CD14-positive monocyte (primary cell): ENCODE data around the gene ZNF26. TPM values are rescaled to one million over a fixed set of nuclear protein-coding genes. Genes with fewer than 3 reads are reported as not detected.

ENCODE experiments used
- DNase-seq, 3 donors: peaks; one replicate each; pipeline ENCODE4 v3.0.0-alpha.2; 2011 to 2022
- H2AFZ ChIP-seq: 2 replicates; pipeline ENCODE4 v1.6.0; 2012; ENCODE audit warnings: mild to moderate bottlenecking, low read depth, low read length, inconsistent platforms; ENCODE audit not compliant: insufficient read depth, poor library complexity, severe bottlenecking
- H3K27ac ChIP-seq, 2 donors: 1 replicate in 1 of 2; 2 replicates in 1 of 2; pipeline ENCODE4 v1.5.1; 2012 to 2013; ENCODE audit warnings: low read length in 2 of 2, control low read depth in 1 of 2, inconsistent platforms in 1 of 2, low read depth in 1 of 2, mild to moderate bottlenecking in 1 of 2
- H3K27me3 ChIP-seq, 2 donors: one replicate each; pipeline versions ENCODE4 v1.6.0 to v1.6.1; 2011 to 2013; ENCODE audit warnings: low read length in 2 of 2; ENCODE audit not compliant: control insufficient read depth in 2 of 2, insufficient read depth in 2 of 2
- H3K36me3 ChIP-seq, 2 donors: replicated peaks in 1 of 2; 1 replicate in 1 of 2; 2 replicates in 1 of 2; pipeline versions ENCODE4 v1.5.1 to v1.6.1; 2012 to 2013; ENCODE audit warnings: low read length in 2 of 2, control low read depth in 1 of 2, inconsistent platforms in 1 of 2, mild to moderate bottlenecking in 1 of 2; ENCODE audit not compliant: insufficient read depth in 2 of 2, control insufficient read depth in 1 of 2
- H3K4me1 ChIP-seq, 2 donors: 1 replicate in 1 of 2; 2 replicates in 1 of 2; pipeline versions ENCODE4 v1.5.1 to v1.6.1; 2012 to 2013; ENCODE audit warnings: low read length in 2 of 2, control low read depth in 1 of 2, inconsistent platforms in 1 of 2, mild to moderate bottlenecking in 1 of 2, moderate library complexity in 1 of 2; ENCODE audit not compliant: insufficient read depth in 2 of 2, control insufficient read depth in 1 of 2
- H3K4me2 ChIP-seq: replicated peaks from 2 replicates; pipeline ENCODE3; 2012; ENCODE audit warnings: low read length, moderate library complexity, mild to moderate bottlenecking; ENCODE audit not compliant: poor library complexity, severe bottlenecking; ENCODE audit errors: extremely low read depth
- H3K4me3 ChIP-seq, 3 experiments: fragments of 200-600 bp in 1 of 3; sonication (generic) in 1 of 3; replicated peaks in 1 of 3; 1 replicate in 2 of 3; 2 replicates in 1 of 3; pipeline ENCODE4 v1.5.1; 2011 to 2013; ENCODE audit warnings: low read length in 3 of 3, mild to moderate bottlenecking in 3 of 3, control low read depth in 2 of 3, low read depth in 2 of 3, inconsistent platforms in 1 of 3, moderate library complexity in 1 of 3
- H3K79me2 ChIP-seq: 2 replicates; pipeline ENCODE4 v1.6.0; 2012; ENCODE audit warnings: mild to moderate bottlenecking, control low read depth, inconsistent platforms, low read length, moderate library complexity; ENCODE audit not compliant: insufficient read depth
- H3K9ac ChIP-seq: 2 replicates; pipeline ENCODE4 v1.6.0; 2017; ENCODE audit warnings: low read length, mild to moderate bottlenecking; ENCODE audit not compliant: insufficient read depth, poor library complexity, severe bottlenecking
- H3K9me3 ChIP-seq, 2 donors: replicated peaks in 1 of 2; 1 replicate in 1 of 2; 2 replicates in 1 of 2; pipeline versions ENCODE4 v1.5.1 to v1.6.1; 2012 to 2013; ENCODE audit warnings: low read length in 2 of 2, control low read depth in 1 of 2; ENCODE audit not compliant: control insufficient read depth in 1 of 2, insufficient read depth in 1 of 2
- H4K20me1 ChIP-seq: 2 replicates; pipeline ENCODE4 v1.6.0; 2012; ENCODE audit warnings: mild to moderate bottlenecking, low read length, control low read depth, moderate library complexity; ENCODE audit not compliant: insufficient read depth
- H3K27ac Mint-ChIP-seq, 7 donors: one replicate each; pipeline ENCODE4 v1.8.0; 2020; ENCODE audit warnings: mild to moderate bottlenecking in 7 of 7, mixed read lengths in 7 of 7, moderate library complexity in 6 of 7, inconsistent platforms in 2 of 7
- H3K27me3 Mint-ChIP-seq, 3 donors: one replicate each; pipeline ENCODE4 v1.8.0; 2021 to 2022; ENCODE audit warnings: low read depth in 3 of 3, mild to moderate bottlenecking in 3 of 3, mixed read lengths in 3 of 3, moderate library complexity in 3 of 3, inconsistent platforms in 1 of 3
- H3K36me3 Mint-ChIP-seq, 2 donors: one replicate each; pipeline ENCODE4 v1.8.0; 2020; ENCODE audit warnings: mixed read lengths in 2 of 2, inconsistent platforms in 1 of 2, mild to moderate bottlenecking in 1 of 2
- H3K4me1 Mint-ChIP-seq: one replicate; pipeline ENCODE4 v1.8.0; 2020; ENCODE audit warnings: mild to moderate bottlenecking, mixed read lengths
- H3K4me3 Mint-ChIP-seq, 2 donors: one replicate each; pipeline ENCODE4 v1.8.0; 2020; ENCODE audit warnings: mild to moderate bottlenecking in 2 of 2, mixed read lengths in 2 of 2, moderate library complexity in 1 of 2
- H3K9me3 Mint-ChIP-seq, 7 donors: one replicate each; pipeline ENCODE4 v1.8.0; 2020 to 2022; ENCODE audit warnings: mixed read lengths in 7 of 7, mild to moderate bottlenecking in 6 of 7, moderate library complexity in 6 of 7, inconsistent platforms in 2 of 7
- WGBS: methylation state at CpG from one replicate; pipeline ENCODE4 v1.1.5; 2013; ENCODE audit warnings: missing lambda C conversion rate; ENCODE audit not compliant: insufficient coverage; 5-methylcytosine and 5-hydroxymethylcytosine counted together
- intact Hi-C, 2 donors: fragments of 100-400 bp; cut with micrococcal nuclease; formaldehyde crosslinking; loops; one replicate each; pipeline versions ENCODE4 v1.15.0 to v1.15.1; 2023
- polyA plus RNA-seq, 3 donors: library from polyadenylated mRNA; depleted of rRNA in 1 of 3; unstranded in 2 of 3; stranded (reverse) in 1 of 3; fragments of 300-500 nt in 2 of 3; fragments of >200 nt in 1 of 3; fragmentation: Illumina TruSeq in 2 of 3; gene quantifications; 1 replicate in 2 of 3; 2 replicates in 1 of 3; pipeline ENCODE4 v1.2.3, GENCODE V29; 2012 to 2021
- TF ChIP-seq, protein P1 (sequence below): fragments of 200-600 bp; IDR thresholded peaks from one replicate; pipeline ENCODE4 v1.8.0; 2022; ENCODE audit warnings: antibody characterized with exemption, mild to moderate bottlenecking

Gene ZNF26
- polyA plus RNA-seq, 3 donors, result 3.3 to 17.6 (median 3.8) TPM

DNA sequence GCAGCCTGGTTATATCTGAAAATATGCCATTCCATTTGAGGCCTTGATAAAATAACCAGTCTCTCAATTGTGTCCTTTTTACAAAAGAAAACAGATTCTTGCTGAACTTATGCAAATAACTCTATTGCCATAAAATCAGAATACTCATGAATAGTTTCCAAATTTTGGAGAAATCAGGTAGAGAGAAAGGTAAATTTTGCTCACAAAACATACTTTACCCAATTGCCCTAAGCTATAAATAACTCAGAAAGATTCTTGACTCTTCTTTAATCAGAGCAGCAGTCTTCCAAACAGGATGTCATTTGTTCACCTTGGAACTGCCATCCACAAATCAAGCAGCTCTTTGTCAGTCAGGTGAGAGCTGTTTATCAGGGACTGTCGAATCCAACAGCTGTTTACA is 12.6 kb downstream of the ZNF26 start:
- no peak overlapping the region for H3K4me2 ChIP-seq
- no peak overlapping the region for H3K9ac ChIP-seq
- H2AFZ ChIP-seq, result no peak overlapping the region
- intact Hi-C loops, result no loop called here
- H3K36me3 ChIP-seq, result peaks cover 3 to 72% of the 10 kb centered on the region in 2 donors
- H3K4me3 ChIP-seq, result no peak overlapping the region
- no peaks in the 10 kb centered on the region for H4K20me1 ChIP-seq
- H3K27ac Mint-ChIP-seq, result no peak overlapping the region
- peaks cover 25 to 56% of the 10 kb centered on the region in 2 donors for H3K36me3 Mint-ChIP-seq
- 43% methylated on average over 1 of the region's 1 CpG for WGBS
- no peak overlapping the region for H3K27ac ChIP-seq
- H3K4me3 Mint-ChIP-seq, result no peak overlapping the region
- peaks cover 58 to 97% (median 92%) of the 10 kb centered on the region in 7 donors for H3K9me3 Mint-ChIP-seq
- peaks cover 89 to 95% of the 10 kb centered on the region in 2 donors for H3K9me3 ChIP-seq
- DNase-seq, result no peak
- no peaks in the 10 kb centered on the region for H3K27me3 ChIP-seq
- peaks cover 44% of the 10 kb centered on the region for H3K79me2 ChIP-seq
- H3K27me3 Mint-ChIP-seq, result peaks cover 0 to 1% (median 0%) of the 10 kb centered on the region in 3 donors
- TF ChIP-seq, protein P1, sequence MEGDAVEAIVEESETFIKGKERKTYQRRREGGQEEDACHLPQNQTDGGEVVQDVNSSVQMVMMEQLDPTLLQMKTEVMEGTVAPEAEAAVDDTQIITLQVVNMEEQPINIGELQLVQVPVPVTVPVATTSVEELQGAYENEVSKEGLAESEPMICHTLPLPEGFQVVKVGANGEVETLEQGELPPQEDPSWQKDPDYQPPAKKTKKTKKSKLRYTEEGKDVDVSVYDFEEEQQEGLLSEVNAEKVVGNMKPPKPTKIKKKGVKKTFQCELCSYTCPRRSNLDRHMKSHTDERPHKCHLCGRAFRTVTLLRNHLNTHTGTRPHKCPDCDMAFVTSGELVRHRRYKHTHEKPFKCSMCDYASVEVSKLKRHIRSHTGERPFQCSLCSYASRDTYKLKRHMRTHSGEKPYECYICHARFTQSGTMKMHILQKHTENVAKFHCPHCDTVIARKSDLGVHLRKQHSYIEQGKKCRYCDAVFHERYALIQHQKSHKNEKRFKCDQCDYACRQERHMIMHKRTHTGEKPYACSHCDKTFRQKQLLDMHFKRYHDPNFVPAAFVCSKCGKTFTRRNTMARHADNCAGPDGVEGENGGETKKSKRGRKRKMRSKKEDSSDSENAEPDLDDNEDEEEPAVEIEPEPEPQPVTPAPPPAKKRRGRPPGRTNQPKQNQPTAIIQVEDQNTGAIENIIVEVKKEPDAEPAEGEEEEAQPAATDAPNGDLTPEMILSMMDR, result no peak
- H3K4me1 ChIP-seq, result no peaks in the 10 kb centered on the region
- no peaks in the 10 kb centered on the region for H3K4me1 Mint-ChIP-seq

DNA sequence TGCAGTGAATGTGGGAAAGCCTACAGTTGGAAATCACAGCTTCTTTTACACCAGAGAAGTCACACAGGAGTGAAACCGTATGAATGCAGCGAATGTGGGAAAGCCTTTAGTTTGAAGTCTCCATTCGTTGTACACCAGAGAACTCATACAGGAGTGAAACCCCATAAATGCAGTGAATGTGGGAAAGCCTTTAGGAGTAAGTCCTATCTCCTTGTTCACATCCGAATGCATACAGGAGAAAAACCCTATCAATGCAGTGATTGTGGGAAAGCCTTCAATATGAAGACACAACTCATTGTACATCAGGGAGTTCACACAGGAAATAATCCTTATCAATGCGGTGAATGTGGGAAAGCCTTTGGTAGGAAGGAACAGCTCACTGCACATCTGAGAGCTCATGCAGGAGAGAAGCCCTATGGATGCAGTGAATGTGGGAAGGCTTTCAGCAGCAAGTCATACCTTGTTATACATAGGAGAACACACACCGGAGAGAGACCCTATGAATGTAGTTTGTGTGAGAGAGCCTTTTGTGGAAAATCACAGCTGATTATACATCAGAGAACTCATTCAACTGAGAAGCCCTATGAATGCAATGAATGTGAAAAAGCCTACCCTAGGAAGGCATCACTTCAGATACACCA is 24.6 kb downstream of the ZNF26 start:
- Histone ChIP-seq H3K9me3 (peaks cover 86 to 99% of the 10 kb centered on the region in 2 donors), H3K79me2 (no peaks in the 10 kb centered on the region), H4K20me1 (no peaks in the 10 kb centered on the region), H3K27me3 (no peaks in the 10 kb centered on the region), H3K27ac (no peak overlapping the region), H3K4me3 (peak overlapping the region in 1 of 3 experiments; percentile 49), H3K4me1 (no peaks in the 10 kb centered on the region), H2AFZ (no peak overlapping the region), H3K36me3 (peaks cover 57 to 94% of the 10 kb centered on the region in 2 donors), H3K4me2 (no peak overlapping the region), H3K9ac (no peak overlapping the region)
- 100% methylated on average over 1 of the region's 6 CpGs for WGBS
- peaks cover 55 to 91% (median 90%) of the 10 kb centered on the region in 7 donors for H3K9me3 Mint-ChIP-seq
- H3K4me1 Mint-ChIP-seq, result no peaks in the 10 kb centered on the region
- TF ChIP-seq, protein P1, result no peak
- intact Hi-C loops, result no loop called here
- no peak overlapping the region for H3K4me3 Mint-ChIP-seq
- H3K27ac Mint-ChIP-seq, result no peak overlapping the region
- H3K27me3 Mint-ChIP-seq, result peaks cover 0 to 2% (median 0%) of the 10 kb centered on the region in 3 donors
- DNase-seq, result no peak
- H3K36me3 Mint-ChIP-seq, result peaks cover 72 to 92% of the 10 kb centered on the region in 2 donors
